Endodermal cell (in vitro differentiated cells): ENCODE measurements around the gene ASTN2. TPM values are rescaled to one million over a fixed set of nuclear protein-coding genes. Genes with fewer than 3 reads are reported as not detected.

Source experiments
- DNase-seq: peaks from one replicate; pipeline ENCODE4 v3.0.0-alpha.2; 2017
- H3K27ac ChIP-seq: 2 replicates; pipeline ENCODE4 v1.5.1; 2013; ENCODE audit warnings: mild to moderate bottlenecking, low read depth, low read length, moderate library complexity
- H3K27me3 ChIP-seq: 2 replicates; pipeline ENCODE4 v1.6.1; 2013; ENCODE audit warnings: mild to moderate bottlenecking, low read length, moderate library complexity; ENCODE audit not compliant: insufficient read depth, control insufficient read depth, poor library complexity, severe bottlenecking
- H3K36me3 ChIP-seq: 2 replicates; pipeline ENCODE4 v1.7.0; 2013; ENCODE audit warnings: mild to moderate bottlenecking, low read length, moderate library complexity; ENCODE audit not compliant: control insufficient read depth, insufficient read depth
- H3K4me1 ChIP-seq: one replicate; pipeline ENCODE4 v1.7.0; 2013; ENCODE audit warnings: low read length; ENCODE audit not compliant: control insufficient read depth, insufficient read depth
- H3K4me3 ChIP-seq: 2 replicates; pipeline ENCODE4 v1.5.1; 2013; ENCODE audit warnings: mild to moderate bottlenecking, low read length, moderate library complexity
- H3K9ac ChIP-seq: 2 replicates; pipeline ENCODE4 v1.6.1; 2013; ENCODE audit warnings: mild to moderate bottlenecking, low read length, moderate library complexity; ENCODE audit not compliant: poor library complexity, severe bottlenecking; ENCODE audit errors: extremely low read depth
- H3K9me3 ChIP-seq: 2 replicates; pipeline ENCODE4 v1.6.1; 2013; ENCODE audit warnings: mild to moderate bottlenecking, low read length, moderate library complexity; ENCODE audit not compliant: control insufficient read depth
- H3K27ac Mint-ChIP-seq: 2 replicates; pipeline ENCODE4 v1.8.0; 2020; ENCODE audit warnings: mixed read lengths
- H3K27me3 Mint-ChIP-seq: 2 replicates; pipeline ENCODE4 v1.8.0; 2021; ENCODE audit warnings: mild to moderate bottlenecking, mixed read lengths; ENCODE audit not compliant: insufficient read depth
- H3K36me3 Mint-ChIP-seq: 2 replicates; pipeline ENCODE4 v1.8.0; 2020; ENCODE audit warnings: low read depth, mixed read lengths
- H3K4me1 Mint-ChIP-seq: 2 replicates; pipeline ENCODE4 v1.8.0; 2020; ENCODE audit warnings: mixed read lengths
- H3K4me3 Mint-ChIP-seq: 2 replicates; pipeline ENCODE4 v1.8.0; 2020; ENCODE audit warnings: mild to moderate bottlenecking, moderate library complexity, mixed read lengths
- H3K9me3 Mint-ChIP-seq: 2 replicates; pipeline ENCODE4 v1.8.0; 2020; ENCODE audit warnings: mild to moderate bottlenecking, mixed read lengths
- WGBS, 2 experiments: methylation state at CpG; one replicate each; pipeline versions ENCODE4 v1.1.5 to v1.1.7; 2013; ENCODE audit warnings: missing lambda C conversion rate in 2 of 2, mixed read lengths in 1 of 2; ENCODE audit not compliant: insufficient coverage in 1 of 2, insufficient read length in 1 of 2; 5-methylcytosine and 5-hydroxymethylcytosine counted together
- total RNA-seq, 2 donors: library from RNA; stranded (reverse); fragmentation: NEBNext Ultra II Directional in 1 of 2; extraction: Animal tissue kit (Norgen Biotek cat#: 25700) in 1 of 2; gene quantifications; 2 replicates in 1 of 2; 3 replicates in 1 of 2; pipeline ENCODE4 v1.2.1, GENCODE V29; 2021
- TF ChIP-seq, protein P1 (sequence below): fragments of 200-600 bp; sonication (generic); conservative IDR thresholded peaks from 2 replicates; pipeline ENCODE4 v1.5.0; 2021; ENCODE audit warnings: antibody characterized with exemption, mild to moderate bottlenecking

ASTN2 gene
- total RNA-seq, 2 donors from 2014 or later, result 8.9 to 10.4 TPM

DNA sequence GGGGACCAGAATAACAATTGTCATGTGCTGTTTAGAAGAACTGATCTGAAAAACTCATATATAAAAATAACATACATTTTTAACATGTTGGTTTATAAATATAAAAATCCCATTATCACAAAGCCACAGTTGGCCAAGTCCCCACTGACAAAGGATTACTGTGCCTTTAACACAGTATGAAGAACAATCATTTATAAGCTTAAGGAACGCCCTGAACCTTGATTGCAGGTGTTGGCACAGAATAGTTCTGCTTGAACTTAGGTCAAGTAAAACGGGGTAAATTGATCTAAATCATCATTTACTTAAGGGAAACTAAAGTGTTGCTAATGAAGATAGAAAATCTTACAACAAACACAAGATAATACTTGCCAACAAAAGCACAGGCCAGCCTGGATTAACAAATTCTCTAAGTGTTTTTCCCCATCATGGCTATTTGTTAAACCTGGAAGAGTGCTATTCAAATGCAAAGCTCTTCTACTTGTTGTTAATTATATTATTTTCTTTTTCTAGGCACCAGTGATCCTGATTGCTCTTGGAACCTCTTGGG is 46.1 kb downstream of the ASTN2 start:
- Histone ChIP-seq H3K27ac (no peak overlapping the region), H3K36me3 (no peaks in the 10 kb centered on the region), H3K4me3 (no peak overlapping the region), H3K9me3 (no peaks in the 10 kb centered on the region), H3K4me1 (peaks cover 12% of the 10 kb centered on the region), H3K27me3 (peaks cover 36% of the 10 kb centered on the region), H3K9ac (no peak overlapping the region)
- H3K36me3 Mint-ChIP-seq, result no peaks in the 10 kb centered on the region
- H3K9me3 Mint-ChIP-seq, result no peaks in the 10 kb centered on the region
- peaks cover 12% of the 10 kb centered on the region for H3K27me3 Mint-ChIP-seq
- no peak overlapping the region for H3K27ac Mint-ChIP-seq
- 28% methylated on average over 2 of the region's 2 CpGs; no CpG with 5 or more reads in 1 of the 2 experiments for WGBS, 2 experiments
- TF ChIP-seq, protein P1, sequence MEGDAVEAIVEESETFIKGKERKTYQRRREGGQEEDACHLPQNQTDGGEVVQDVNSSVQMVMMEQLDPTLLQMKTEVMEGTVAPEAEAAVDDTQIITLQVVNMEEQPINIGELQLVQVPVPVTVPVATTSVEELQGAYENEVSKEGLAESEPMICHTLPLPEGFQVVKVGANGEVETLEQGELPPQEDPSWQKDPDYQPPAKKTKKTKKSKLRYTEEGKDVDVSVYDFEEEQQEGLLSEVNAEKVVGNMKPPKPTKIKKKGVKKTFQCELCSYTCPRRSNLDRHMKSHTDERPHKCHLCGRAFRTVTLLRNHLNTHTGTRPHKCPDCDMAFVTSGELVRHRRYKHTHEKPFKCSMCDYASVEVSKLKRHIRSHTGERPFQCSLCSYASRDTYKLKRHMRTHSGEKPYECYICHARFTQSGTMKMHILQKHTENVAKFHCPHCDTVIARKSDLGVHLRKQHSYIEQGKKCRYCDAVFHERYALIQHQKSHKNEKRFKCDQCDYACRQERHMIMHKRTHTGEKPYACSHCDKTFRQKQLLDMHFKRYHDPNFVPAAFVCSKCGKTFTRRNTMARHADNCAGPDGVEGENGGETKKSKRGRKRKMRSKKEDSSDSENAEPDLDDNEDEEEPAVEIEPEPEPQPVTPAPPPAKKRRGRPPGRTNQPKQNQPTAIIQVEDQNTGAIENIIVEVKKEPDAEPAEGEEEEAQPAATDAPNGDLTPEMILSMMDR, result no peak
- DNase-seq, result no peak
- peaks cover 28% of the 10 kb centered on the region for H3K4me1 Mint-ChIP-seq
- no peak overlapping the region for H3K4me3 Mint-ChIP-seq

GRCh38 chr9:117365438-117365837 is 49.4 kb downstream of the ASTN2 start:
- H3K9me3 ChIP-seq, result no peaks in the 10 kb centered on the region
- H3K27ac ChIP-seq, result no peak overlapping the region
- H3K4me1 ChIP-seq, result peaks cover 6% of the 10 kb centered on the region
- WGBS, 2 experiments, result 90% methylated on average over 3 of the region's 3 CpGs; no CpG with 5 or more reads in 1 of the 2 experiments
- H3K27me3 ChIP-seq, result peaks cover 56% of the 10 kb centered on the region
- Mint-ChIP-seq H3K4me1 (peaks cover 11% of the 10 kb centered on the region), H3K27ac (no peak overlapping the region), H3K27me3 (peaks cover 17% of the 10 kb centered on the region), H3K4me3 (no peak overlapping the region), H3K9me3 (no peaks in the 10 kb centered on the region), H3K36me3 (no peaks in the 10 kb centered on the region)
- no peaks in the 10 kb centered on the region for H3K36me3 ChIP-seq
- H3K4me3 ChIP-seq, result no peak overlapping the region
- TF ChIP-seq, protein P1, result no peak
- DNase-seq, result no peak
- no peak overlapping the region for H3K9ac ChIP-seq

- WGBS, 2 experiments, result 94% methylated on average over 3 of the region's 4 CpGs; no CpG with 5 or more reads in 1 of the 2 experiments
- H3K9me3 Mint-ChIP-seq, result no peaks in the 10 kb centered on the region
Measured at GRCh38 chr9:117363006-117363405, 51.9 kb downstream of the ASTN2 start.

More at GRCh38 chr9:117363006-117363405, 51.9 kb downstream of the ASTN2 start:
- Mint-ChIP-seq H3K36me3 (no peaks in the 10 kb centered on the region), H3K4me3 (no peak overlapping the region), H3K27ac (no peak overlapping the region), H3K27me3 (peaks cover 20% of the 10 kb centered on the region), H3K4me1 (peaks cover 3% of the 10 kb centered on the region)
- no peak for DNase-seq
- Histone ChIP-seq H3K4me1 (peaks cover 3% of the 10 kb centered on the region), H3K36me3 (no peaks in the 10 kb centered on the region), H3K9me3 (no peaks in the 10 kb centered on the region), H3K4me3 (no peak overlapping the region), H3K9ac (no peak overlapping the region), H3K27me3 (peaks cover 70% of the 10 kb centered on the region), H3K27ac (no peak overlapping the region)
- TF ChIP-seq, protein P1, result no peak
